ENCODE results near the gene TMEM178B.

TMEM178B gene

GRCh38 chr7:141234335-141235105 is 160.7 kb downstream of the TMEM178B start:
- no peak for DNase-seq
- in situ Hi-C loops (cut with HindIII; ENCODE audit: low pct_ligation_motif_present, low pct_unique_long_range_greater_than_20kb, low sequenced_read_pairs) = no loop called here

- DNase-seq = no peak
Measured at GRCh38 chr7:141235656-141236055, 161.8 kb downstream of the TMEM178B start.

GRCh38 chr7:141238596-141239243 is 164.9 kb downstream of the TMEM178B start:
- no peak for DNase-seq
- in situ Hi-C loops (cut with HindIII; ENCODE audit: low pct_ligation_motif_present, low pct_unique_long_range_greater_than_20kb, low sequenced_read_pairs) = no loop called here

More at GRCh38 chr7:141235656-141236055, 161.8 kb downstream of the TMEM178B start:
- in situ Hi-C loops (cut with HindIII; ENCODE audit: low pct_ligation_motif_present, low pct_unique_long_range_greater_than_20kb, low sequenced_read_pairs) = no loop called here

GRCh38 chr7:141239661-141240060 is 165.8 kb downstream of the TMEM178B start:
- DNase-seq = no peak
- in situ Hi-C loops (cut with HindIII; ENCODE audit: low pct_ligation_motif_present, low pct_unique_long_range_greater_than_20kb, low sequenced_read_pairs) = no loop called here

- in situ Hi-C loops (cut with HindIII; ENCODE audit: low pct_ligation_motif_present, low pct_unique_long_range_greater_than_20kb, low sequenced_read_pairs) = no loop called here
- DNase-seq = no peak
Measured at GRCh38 chr7:141242568-141242967, 168.7 kb downstream of the TMEM178B start.

GRCh38 chr7:141243368-141243767 is 169.5 kb downstream of the TMEM178B start:
- in situ Hi-C loops (cut with HindIII; ENCODE audit: low pct_ligation_motif_present, low pct_unique_long_range_greater_than_20kb, low sequenced_read_pairs) = no loop called here

GRCh38 chr7:141244435-141244834 is 170.6 kb downstream of the TMEM178B start:
- in situ Hi-C loops (cut with HindIII; ENCODE audit: low pct_ligation_motif_present, low pct_unique_long_range_greater_than_20kb, low sequenced_read_pairs) = no loop called here
- DNase-seq = no peak

More at GRCh38 chr7:141243368-141243767, 169.5 kb downstream of the TMEM178B start:
- no peak for DNase-seq

GRCh38 chr7:141246426-141246825 is 172.6 kb downstream of the TMEM178B start:
- in situ Hi-C loops (cut with HindIII; ENCODE audit: low pct_ligation_motif_present, low pct_unique_long_range_greater_than_20kb, low sequenced_read_pairs) = no loop called here
- no peak for DNase-seq

GRCh38 chr7:141251180-141251579 is 177.3 kb downstream of the TMEM178B start:
- in situ Hi-C loops (cut with HindIII; ENCODE audit: low pct_ligation_motif_present, low pct_unique_long_range_greater_than_20kb, low sequenced_read_pairs) = no loop called here
- no peak for DNase-seq

- in situ Hi-C loops (cut with HindIII; ENCODE audit: low pct_ligation_motif_present, low pct_unique_long_range_greater_than_20kb, low sequenced_read_pairs) = no loop called here
- no peak for DNase-seq
Measured at GRCh38 chr7:141251957-141252356, 178.1 kb downstream of the TMEM178B start.

- in situ Hi-C loops (cut with HindIII; ENCODE audit: low pct_ligation_motif_present, low pct_unique_long_range_greater_than_20kb, low sequenced_read_pairs) = no loop called here
- DNase-seq = no peak
Measured at GRCh38 chr7:141257597-141257996, 183.7 kb downstream of the TMEM178B start.

GRCh38 chr7:141258559-141258958 is 184.7 kb downstream of the TMEM178B start:
- in situ Hi-C loops (cut with HindIII; ENCODE audit: low pct_ligation_motif_present, low pct_unique_long_range_greater_than_20kb, low sequenced_read_pairs) = no loop called here
- DNase-seq = no peak

GRCh38 chr7:141262101-141263090 is 188.5 kb downstream of the TMEM178B start:
- in situ Hi-C loops (cut with HindIII; ENCODE audit: low pct_ligation_motif_present, low pct_unique_long_range_greater_than_20kb, low sequenced_read_pairs) = no loop called here
- DNase-seq = peak; percentile 28

- in situ Hi-C loops (cut with HindIII; ENCODE audit: low pct_ligation_motif_present, low pct_unique_long_range_greater_than_20kb, low sequenced_read_pairs) = no loop called here
Measured at GRCh38 chr7:141263508-141263907, 189.6 kb downstream of the TMEM178B start.

GRCh38 chr7:141263983-141264382 is 190.1 kb downstream of the TMEM178B start:
- no peak for DNase-seq
- in situ Hi-C loops (cut with HindIII; ENCODE audit: low pct_ligation_motif_present, low pct_unique_long_range_greater_than_20kb, low sequenced_read_pairs) = no loop called here

More at GRCh38 chr7:141263508-141263907, 189.6 kb downstream of the TMEM178B start:
- DNase-seq = no peak

- in situ Hi-C loops (cut with HindIII; ENCODE audit: low pct_ligation_motif_present, low pct_unique_long_range_greater_than_20kb, low sequenced_read_pairs) = no loop called here
- DNase-seq = no peak
Measured at GRCh38 chr7:141264511-141264910, 190.6 kb downstream of the TMEM178B start.

GRCh38 chr7:141265668-141266067 is 191.8 kb downstream of the TMEM178B start:
- in situ Hi-C loops (cut with HindIII; ENCODE audit: low pct_ligation_motif_present, low pct_unique_long_range_greater_than_20kb, low sequenced_read_pairs) = no loop called here
- no peak for DNase-seq

GRCh38 chr7:141268614-141269013 is 194.8 kb downstream of the TMEM178B start:
- in situ Hi-C loops (cut with HindIII; ENCODE audit: low pct_ligation_motif_present, low pct_unique_long_range_greater_than_20kb, low sequenced_read_pairs) = no loop called here
- DNase-seq = no peak

- in situ Hi-C loops (cut with HindIII; ENCODE audit: low pct_ligation_motif_present, low pct_unique_long_range_greater_than_20kb, low sequenced_read_pairs) = no loop called here
- DNase-seq = no peak
Measured at GRCh38 chr7:141271451-141271850, 197.6 kb downstream of the TMEM178B start.
